IMR-90 (cell line): Measurements from ENCODE around the gene HCN4. TPM values are rescaled to one million over a fixed set of nuclear protein-coding genes. Genes with fewer than 3 reads are reported as not detected.

Experiments
- ATAC-seq: fragments of 200-7000 bp; cut with Tn5 transposase; 2 replicates; pipeline ENCODE4 v1.9.1; 2020; ENCODE audit warnings: low read depth, mild to moderate bottlenecking, moderate library complexity
- BruUV-seq: library from RNA; stranded (reverse); fragments of 400-500 nt; replicated peaks from 2 replicates; lab custom pipeline; 2021; lab: Mats Ljungman, UMichigan
- CTCF ChIA-PET: fragments of 300-600 bp; formaldehyde crosslinking; extraction: SDS; loops from one replicate; lab custom pipeline; 2021; ENCODE audit warnings: antibody characterized with exemption; lab: Yijun Ruan, JAX
- POLR2A ChIA-PET: fragments of 300-600 bp; sonication (Branson Sonifier 250); formaldehyde crosslinking; loops from one replicate; lab custom pipeline; 2022; ENCODE audit warnings: antibody characterized with exemption; ENCODE audit not compliant: unreplicated experiment; lab: Charles Lee
- DNase-seq: peaks from one replicate; pipeline ENCODE4 v3.0.0; 2013
- H2AFZ ChIP-seq: replicated peaks from 2 replicates; pipeline ENCODE3; 2013; ENCODE audit warnings: low read length, mild to moderate bottlenecking; ENCODE audit not compliant: poor library complexity
- H2AK5ac ChIP-seq: 2 replicates; pipeline ENCODE4 v1.6.1; 2013; ENCODE audit warnings: low read depth, low read length, inconsistent platforms
- H2AK9ac ChIP-seq: replicated peaks from 2 replicates; pipeline ENCODE3; 2013; ENCODE audit warnings: mild to moderate bottlenecking, low read depth, low read length, moderate library complexity; ENCODE audit not compliant: poor library complexity
- H2BK120ac ChIP-seq: 2 replicates; pipeline ENCODE4 v1.6.1; 2013; ENCODE audit warnings: low read depth, low read length, inconsistent platforms
- H2BK15ac ChIP-seq: 3 replicates; pipeline ENCODE4 v1.6.1; 2013; ENCODE audit warnings: low read depth, low read length, inconsistent platforms
- H2BK20ac ChIP-seq: 2 replicates; pipeline ENCODE4 v1.6.1; 2013; ENCODE audit warnings: low read depth, mild to moderate bottlenecking, inconsistent platforms, low read length, moderate library complexity
- H2BK5ac ChIP-seq: 2 replicates; pipeline ENCODE4 v1.6.1; 2013; ENCODE audit warnings: mild to moderate bottlenecking, low read depth, low read length, inconsistent platforms; ENCODE audit not compliant: poor library complexity, severe bottlenecking
- H3K14ac ChIP-seq: replicated peaks from 2 replicates; pipeline ENCODE4 v1.6.1; 2013; ENCODE audit warnings: low read depth, low read length, inconsistent platforms
- H3K18ac ChIP-seq: 2 replicates; pipeline ENCODE4 v1.6.1; 2013; ENCODE audit warnings: low read depth, low read length, control low read depth
- H3K23ac ChIP-seq: 2 replicates; pipeline ENCODE4 v1.6.1; 2013; ENCODE audit warnings: low read depth, low read length, inconsistent platforms
- H3K27ac ChIP-seq: 2 replicates; pipeline ENCODE4 v1.5.1; 2013; ENCODE audit warnings: mild to moderate bottlenecking, control low read depth, low read length; ENCODE audit not compliant: insufficient read depth
- H3K27me3 ChIP-seq: 2 replicates; pipeline ENCODE4 v1.6.1; 2013; ENCODE audit warnings: low read length; ENCODE audit not compliant: control insufficient read depth, insufficient read depth
- H3K36me3 ChIP-seq: 2 replicates; pipeline ENCODE4 v1.6.1; 2013; ENCODE audit warnings: low read length, mixed read lengths; ENCODE audit not compliant: control insufficient read depth, insufficient read depth
- H3K4ac ChIP-seq: 2 replicates; pipeline ENCODE4 v1.6.1; 2013; ENCODE audit warnings: low read depth, low read length, inconsistent platforms
- H3K4me1 ChIP-seq: 2 replicates; pipeline ENCODE4 v1.6.1; 2013; ENCODE audit warnings: low read length, mixed read lengths; ENCODE audit not compliant: control insufficient read depth, insufficient read depth
- H3K4me2 ChIP-seq: 2 replicates; pipeline ENCODE4 v1.6.1; 2013; ENCODE audit warnings: low read depth, mild to moderate bottlenecking, control low read depth, low read length, moderate library complexity
- H3K4me3 ChIP-seq: 2 replicates; pipeline ENCODE4 v1.5.1; 2013; ENCODE audit warnings: low read depth, mild to moderate bottlenecking, control low read depth, low read length, moderate library complexity; ENCODE audit not compliant: insufficient read depth
- H3K56ac ChIP-seq: 2 replicates; pipeline ENCODE4 v1.6.1; 2013; ENCODE audit warnings: low read length, inconsistent platforms; ENCODE audit not compliant: insufficient read depth; ENCODE audit errors: extremely low read depth
- H3K79me1 ChIP-seq, 2 experiments: 2 replicates each; pipeline ENCODE4 v1.6.1; 2013; ENCODE audit warnings: low read length in 2 of 2, inconsistent platforms in 1 of 2, low read depth in 1 of 2
- H3K9ac ChIP-seq: 2 replicates; pipeline ENCODE4 v1.6.1; 2013; ENCODE audit warnings: low read depth, low read length, control low read depth
- H3K9me1 ChIP-seq: 2 replicates; pipeline ENCODE4 v1.6.1; 2013; ENCODE audit warnings: low read length, inconsistent platforms; ENCODE audit not compliant: insufficient read depth
- H3K9me3 ChIP-seq: 2 replicates; pipeline ENCODE4 v1.6.1; 2013; ENCODE audit warnings: low read length; ENCODE audit not compliant: control insufficient read depth, insufficient read depth
- H4K20me1 ChIP-seq: 2 replicates; pipeline ENCODE4 v1.6.1; 2013; ENCODE audit warnings: low read length, inconsistent platforms; ENCODE audit not compliant: insufficient read depth
- H4K5ac ChIP-seq: 2 replicates; pipeline ENCODE4 v1.6.1; 2013; ENCODE audit warnings: mild to moderate bottlenecking, low read depth, low read length, control low read depth
- H4K8ac ChIP-seq, 2 experiments: 2 replicates each; pipeline ENCODE4 v1.6.1; 2013; ENCODE audit warnings: low read depth in 2 of 2, low read length in 2 of 2, control low read depth in 1 of 2, inconsistent platforms in 1 of 2
- H4K91ac ChIP-seq: 2 replicates; pipeline ENCODE4 v1.6.1; 2013; ENCODE audit warnings: low read depth, low read length, inconsistent platforms; ENCODE audit not compliant: insufficient read depth
- CEBPB ChIP-seq: IDR thresholded peaks from 2 replicates; pipeline ENCODE4 v1.6.1; 2012; ENCODE audit warnings: low read depth, low read length, improper control_type of control experiment
- CHD1 ChIP-seq: IDR thresholded peaks from 2 replicates; pipeline ENCODE4 v1.6.1; 2012; ENCODE audit warnings: low read depth, low read length, improper control_type of control experiment
- FOS ChIP-seq: fragments of 150-350 bp; IDR thresholded peaks from 2 replicates; pipeline ENCODE4 v1.6.1; 2016; ENCODE audit warnings: low read depth, low read length
- MAFK ChIP-seq: IDR thresholded peaks from 2 replicates; pipeline ENCODE4 v1.6.1; 2012; ENCODE audit warnings: low read depth, low read length, improper control_type of control experiment
- MXI1 ChIP-seq: IDR thresholded peaks from 2 replicates; pipeline ENCODE4 v1.6.1; 2012; ENCODE audit warnings: low read depth, mild to moderate bottlenecking, low read length, moderate library complexity, borderline replicate concordance
- POLR2A ChIP-seq: IDR thresholded peaks from 2 replicates; pipeline ENCODE4 v1.6.1; 2012; ENCODE audit warnings: mild to moderate bottlenecking, low read depth, low read length
- RAD21 ChIP-seq: IDR thresholded peaks from 2 replicates; pipeline ENCODE4 v1.6.1; 2012; ENCODE audit warnings: low read length, improper control_type of control experiment
- RCOR1 ChIP-seq: IDR thresholded peaks from 2 replicates; pipeline ENCODE4 v1.6.1; 2012; ENCODE audit warnings: mild to moderate bottlenecking, low read length, improper control_type of control experiment; ENCODE audit not compliant: insufficient replicate concordance
- RFX5 ChIP-seq: IDR thresholded peaks from 2 replicates; pipeline ENCODE4 v1.8.0; 2012; ENCODE audit warnings: low read depth, mild to moderate bottlenecking, low read length, moderate library complexity
- WGBS, 2 experiments: methylation state at CpG; one replicate each; pipeline versions ENCODE4 v1.1.5 to v1.1.7; 2013; ENCODE audit warnings: missing lambda C conversion rate in 2 of 2; ENCODE audit not compliant: insufficient read length in 1 of 2; ENCODE audit errors: extremely low coverage in 2 of 2; 5-methylcytosine and 5-hydroxymethylcytosine counted together
- dilution Hi-C: fragments of 300-500 bp; cut with HindIII; formaldehyde crosslinking; loops from one replicate; pipeline ENCODE4 v1.14.3; 2018; ENCODE audit warnings: low sequenced_read_pairs; ENCODE audit not compliant: unreplicated experiment
- in situ Hi-C: fragments of 300-500 bp; cut with MboI; formaldehyde crosslinking; loops from 3 replicates; pipeline ENCODE4 v1.14.3; 2019; ENCODE audit warnings: low sequenced_read_pairs, inconsistent platforms, mixed read lengths
- intact Hi-C: fragments of 100-400 bp; cut with micrococcal nuclease; formaldehyde crosslinking; loops from 2 replicates; pipeline ENCODE4 v1.10.0; 2022
- polyA plus RNA-seq, 3 experiments: library from polyadenylated mRNA; depleted of rRNA; stranded (reverse); fragments of >200 nt; gene quantifications; 2 replicates each; pipeline ENCODE4 v1.2.3, GENCODE V29; 2012; ENCODE audit warnings: low replicate concordance in 1 of 3
- total RNA-seq: library from RNA; depleted of rRNA; stranded (reverse); fragments of >200 nt; gene quantifications from 2 replicates; pipeline ENCODE4 v1.2.3, GENCODE V29; 2012
- TF ChIP-seq, protein P1 (sequence below): fragments of 150-350 bp; IDR thresholded peaks from 2 replicates; pipeline ENCODE4 v1.6.1; 2017; ENCODE audit warnings: mild to moderate bottlenecking, antibody characterized with exemption, low read length, low read depth
- TF ChIP-seq, protein P2 (sequence below): fragments of 150-350 bp; IDR thresholded peaks from 2 replicates; pipeline ENCODE4 v1.6.1; 2016; ENCODE audit warnings: low read depth, mild to moderate bottlenecking, low read length, moderate library complexity, borderline replicate concordance
- TF ChIP-seq, protein P3 (sequence below): conservative IDR thresholded peaks from 2 replicates; pipeline ENCODE4 v1.5.1; 2012; ENCODE audit warnings: mild to moderate bottlenecking, low read depth, low read length, improper control_type of control experiment

The HCN4 gene
- total and polyA plus RNA-seq, 2 of the 4 experiments (the other 2 are of a cell fraction) = not detected

DNA sequence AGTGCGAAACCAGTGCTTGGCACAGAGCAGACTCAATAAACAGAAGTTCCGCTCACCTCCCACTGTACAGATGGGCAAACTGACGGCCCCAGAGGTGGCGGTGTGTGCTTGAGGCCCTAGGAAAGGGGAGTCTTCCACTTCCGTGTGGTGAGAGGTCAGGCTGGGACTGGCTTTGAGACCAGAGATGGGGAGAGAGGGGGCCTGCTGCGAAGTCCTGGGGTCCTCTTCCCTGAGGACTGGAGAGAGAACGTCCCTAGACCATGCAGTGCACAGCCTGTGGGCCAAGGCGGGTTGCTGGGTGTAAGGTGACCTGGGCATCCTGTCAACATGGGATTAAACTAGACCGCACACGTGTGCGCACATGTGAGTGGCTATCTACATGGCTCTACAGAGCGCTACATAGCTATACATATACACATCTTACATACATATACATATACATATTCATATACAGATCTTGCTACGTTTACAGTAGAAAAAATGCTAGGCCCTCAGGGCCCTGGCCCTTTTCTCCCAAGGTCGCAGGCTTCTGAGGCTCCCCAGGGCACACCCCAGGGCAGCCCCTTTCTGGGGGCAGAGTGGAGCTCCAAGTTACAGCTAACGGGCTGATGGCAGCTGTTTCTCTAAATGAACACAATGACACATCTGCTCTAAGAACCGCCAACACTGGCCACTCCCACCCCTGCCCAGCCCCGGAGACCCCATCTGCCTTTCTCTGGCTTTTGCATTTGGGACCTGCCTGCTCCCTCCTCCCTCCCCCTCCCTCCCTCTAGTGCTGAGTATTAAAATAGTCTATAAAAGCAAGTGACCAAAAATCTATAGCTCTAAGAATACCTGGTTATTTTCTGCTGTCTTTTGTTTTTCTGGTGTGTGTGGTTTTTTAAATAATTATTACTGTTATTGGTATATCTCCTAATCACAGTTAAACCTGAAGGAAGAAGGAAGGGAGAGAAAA is 47.0 kb downstream of the HCN4 start (continued):
- TF ChIP-seq CHD1 = no peak

DNA sequence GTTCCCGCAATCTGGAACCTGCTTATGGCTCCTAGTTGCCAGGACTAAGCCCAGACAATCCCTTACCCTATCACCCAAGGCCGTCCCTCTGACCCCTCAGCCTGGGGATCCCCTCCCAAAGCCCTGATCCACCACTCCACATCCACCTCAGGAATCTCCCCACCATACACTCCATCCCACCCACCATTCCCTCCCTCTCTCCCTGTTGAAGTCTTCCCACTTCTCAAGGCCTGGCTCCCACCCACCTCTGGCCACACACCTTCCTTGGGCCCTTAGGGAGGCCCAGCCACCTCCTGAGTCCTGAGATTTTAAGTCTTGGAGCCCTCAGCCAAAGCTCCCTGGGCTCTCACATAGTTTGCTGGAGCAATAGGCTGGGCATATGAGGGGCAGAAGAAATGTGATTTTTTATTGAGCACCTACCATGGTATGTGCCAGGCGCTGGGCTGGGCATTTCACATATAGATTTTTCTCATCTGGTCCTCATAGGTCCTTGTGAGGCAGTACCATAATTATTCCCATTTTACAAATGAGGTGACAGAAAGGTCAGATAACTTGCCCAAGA is 48.1 kb downstream of the HCN4 start:
- no peak overlapping the region for H4K91ac ChIP-seq
- intact Hi-C loops = no loop called here
- H2AFZ ChIP-seq = no peak overlapping the region
- no peak overlapping the region for H3K27ac ChIP-seq
- no peak overlapping the region for H2BK15ac ChIP-seq
- no peak overlapping the region for H4K5ac ChIP-seq
- POLR2A ChIA-PET = no interaction called here
- 67% methylated on average over 1 of the region's 3 CpGs; no CpG with 5 or more reads in 1 of the 2 experiments for WGBS, 2 experiments
- CTCF ChIA-PET = no interaction called here
- DNase-seq (no peak), ATAC-seq (no peak)
- H2AK9ac ChIP-seq = no peak overlapping the region
- H3K56ac ChIP-seq = no peak overlapping the region
- no peak overlapping the region for H2BK5ac ChIP-seq
- H2AK5ac ChIP-seq = no peak overlapping the region
- no peak overlapping the region for H2BK20ac ChIP-seq
- H3K23ac ChIP-seq = no peak overlapping the region
- H4K8ac ChIP-seq = no peak overlapping the region
- H3K18ac ChIP-seq = no peak overlapping the region
- H3K4ac ChIP-seq = no peak overlapping the region
- H3K79me1 ChIP-seq = no peaks in the 10 kb centered on the region
- H3K36me3 ChIP-seq = no peaks in the 10 kb centered on the region
- in situ Hi-C loops = no loop called here
- BruUV-seq = no TSS peak
- H3K9ac ChIP-seq = no peak overlapping the region
- H3K4me3 ChIP-seq = no peak overlapping the region
- H4K20me1 ChIP-seq = no peaks in the 10 kb centered on the region
- H3K4me2 ChIP-seq = no peak overlapping the region
- no peaks in the 10 kb centered on the region for H3K9me3 ChIP-seq
- peaks cover 40% of the 10 kb centered on the region for H3K27me3 ChIP-seq
- dilution Hi-C loops = no loop called here
- H3K4me1 ChIP-seq = no peaks in the 10 kb centered on the region
- no peak overlapping the region for H3K14ac ChIP-seq
- H2BK120ac ChIP-seq = no peak overlapping the region
- no peaks in the 10 kb centered on the region for H3K9me1 ChIP-seq
- TF ChIP-seq, protein P1, sequence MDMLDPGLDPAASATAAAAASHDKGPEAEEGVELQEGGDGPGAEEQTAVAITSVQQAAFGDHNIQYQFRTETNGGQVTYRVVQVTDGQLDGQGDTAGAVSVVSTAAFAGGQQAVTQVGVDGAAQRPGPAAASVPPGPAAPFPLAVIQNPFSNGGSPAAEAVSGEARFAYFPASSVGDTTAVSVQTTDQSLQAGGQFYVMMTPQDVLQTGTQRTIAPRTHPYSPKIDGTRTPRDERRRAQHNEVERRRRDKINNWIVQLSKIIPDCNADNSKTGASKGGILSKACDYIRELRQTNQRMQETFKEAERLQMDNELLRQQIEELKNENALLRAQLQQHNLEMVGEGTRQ = no peak
- TF ChIP-seq RFX5 (no peak), FOS (no peak), RAD21 (no peak), MAFK (no peak), POLR2A (no peak), RCOR1 (no peak), CEBPB (no peak), MXI1 (no peak), CHD1 (no peak)
- TF ChIP-seq, protein P2, sequence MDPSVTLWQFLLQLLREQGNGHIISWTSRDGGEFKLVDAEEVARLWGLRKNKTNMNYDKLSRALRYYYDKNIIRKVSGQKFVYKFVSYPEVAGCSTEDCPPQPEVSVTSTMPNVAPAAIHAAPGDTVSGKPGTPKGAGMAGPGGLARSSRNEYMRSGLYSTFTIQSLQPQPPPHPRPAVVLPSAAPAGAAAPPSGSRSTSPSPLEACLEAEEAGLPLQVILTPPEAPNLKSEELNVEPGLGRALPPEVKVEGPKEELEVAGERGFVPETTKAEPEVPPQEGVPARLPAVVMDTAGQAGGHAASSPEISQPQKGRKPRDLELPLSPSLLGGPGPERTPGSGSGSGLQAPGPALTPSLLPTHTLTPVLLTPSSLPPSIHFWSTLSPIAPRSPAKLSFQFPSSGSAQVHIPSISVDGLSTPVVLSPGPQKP = no peak
- TF ChIP-seq, protein P3, sequence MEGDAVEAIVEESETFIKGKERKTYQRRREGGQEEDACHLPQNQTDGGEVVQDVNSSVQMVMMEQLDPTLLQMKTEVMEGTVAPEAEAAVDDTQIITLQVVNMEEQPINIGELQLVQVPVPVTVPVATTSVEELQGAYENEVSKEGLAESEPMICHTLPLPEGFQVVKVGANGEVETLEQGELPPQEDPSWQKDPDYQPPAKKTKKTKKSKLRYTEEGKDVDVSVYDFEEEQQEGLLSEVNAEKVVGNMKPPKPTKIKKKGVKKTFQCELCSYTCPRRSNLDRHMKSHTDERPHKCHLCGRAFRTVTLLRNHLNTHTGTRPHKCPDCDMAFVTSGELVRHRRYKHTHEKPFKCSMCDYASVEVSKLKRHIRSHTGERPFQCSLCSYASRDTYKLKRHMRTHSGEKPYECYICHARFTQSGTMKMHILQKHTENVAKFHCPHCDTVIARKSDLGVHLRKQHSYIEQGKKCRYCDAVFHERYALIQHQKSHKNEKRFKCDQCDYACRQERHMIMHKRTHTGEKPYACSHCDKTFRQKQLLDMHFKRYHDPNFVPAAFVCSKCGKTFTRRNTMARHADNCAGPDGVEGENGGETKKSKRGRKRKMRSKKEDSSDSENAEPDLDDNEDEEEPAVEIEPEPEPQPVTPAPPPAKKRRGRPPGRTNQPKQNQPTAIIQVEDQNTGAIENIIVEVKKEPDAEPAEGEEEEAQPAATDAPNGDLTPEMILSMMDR = no peak
